Measurements from ENCODE around the gene KNSTRN.

The KNSTRN gene

DNA sequence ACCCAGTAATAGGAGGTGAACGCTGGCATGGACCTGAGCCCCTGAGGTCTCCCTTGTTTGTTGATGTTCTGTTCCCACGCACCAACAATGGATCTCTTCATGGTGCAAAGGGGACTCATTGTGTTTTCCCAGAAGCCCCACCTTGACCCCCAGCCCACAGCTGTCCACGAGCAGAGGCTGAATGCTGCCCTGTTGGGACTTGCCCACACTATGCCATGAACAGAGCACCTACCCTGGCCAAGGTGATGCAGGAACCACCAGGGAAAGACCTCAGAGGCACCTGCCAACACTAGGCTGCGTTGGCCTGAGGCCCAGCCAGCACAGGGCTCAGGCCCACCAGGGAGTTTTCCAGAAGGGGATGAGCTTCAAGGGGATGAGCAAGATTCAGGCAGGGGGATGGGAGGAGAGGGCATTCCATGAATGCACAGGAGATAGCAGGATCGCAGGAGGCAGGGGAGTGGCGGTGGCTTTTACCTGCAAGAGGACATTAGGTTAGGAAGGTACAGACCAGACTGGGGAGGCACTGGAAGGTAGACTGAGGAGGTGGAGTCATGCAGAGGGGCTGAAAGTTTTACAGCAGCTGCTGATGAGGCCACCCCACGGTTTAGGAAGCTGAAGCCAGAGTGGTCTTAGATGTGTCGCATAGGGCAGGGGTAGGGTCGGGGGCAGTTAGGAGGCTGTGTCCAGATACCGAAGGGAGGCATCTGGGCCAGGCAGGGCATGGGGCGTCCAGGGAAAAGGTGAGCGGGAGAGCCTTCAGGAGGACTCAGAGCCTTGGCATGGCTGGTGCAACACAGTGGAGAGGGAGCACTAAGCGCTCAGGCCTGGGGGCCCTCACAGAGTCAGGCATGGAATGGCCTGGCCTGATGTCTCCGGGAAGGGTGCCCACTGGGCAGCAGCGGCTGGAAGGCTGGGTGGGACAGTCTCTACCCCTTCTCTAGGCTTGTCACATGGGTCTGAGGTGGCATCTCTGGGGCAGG, 35.7 kb upstream of the KNSTRN start:
- TF ChIP-seq, protein P1, sequence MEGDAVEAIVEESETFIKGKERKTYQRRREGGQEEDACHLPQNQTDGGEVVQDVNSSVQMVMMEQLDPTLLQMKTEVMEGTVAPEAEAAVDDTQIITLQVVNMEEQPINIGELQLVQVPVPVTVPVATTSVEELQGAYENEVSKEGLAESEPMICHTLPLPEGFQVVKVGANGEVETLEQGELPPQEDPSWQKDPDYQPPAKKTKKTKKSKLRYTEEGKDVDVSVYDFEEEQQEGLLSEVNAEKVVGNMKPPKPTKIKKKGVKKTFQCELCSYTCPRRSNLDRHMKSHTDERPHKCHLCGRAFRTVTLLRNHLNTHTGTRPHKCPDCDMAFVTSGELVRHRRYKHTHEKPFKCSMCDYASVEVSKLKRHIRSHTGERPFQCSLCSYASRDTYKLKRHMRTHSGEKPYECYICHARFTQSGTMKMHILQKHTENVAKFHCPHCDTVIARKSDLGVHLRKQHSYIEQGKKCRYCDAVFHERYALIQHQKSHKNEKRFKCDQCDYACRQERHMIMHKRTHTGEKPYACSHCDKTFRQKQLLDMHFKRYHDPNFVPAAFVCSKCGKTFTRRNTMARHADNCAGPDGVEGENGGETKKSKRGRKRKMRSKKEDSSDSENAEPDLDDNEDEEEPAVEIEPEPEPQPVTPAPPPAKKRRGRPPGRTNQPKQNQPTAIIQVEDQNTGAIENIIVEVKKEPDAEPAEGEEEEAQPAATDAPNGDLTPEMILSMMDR (conservative IDR thresholded peaks at IDR 0.05; ENCODE audit: low read length), result no peak
- DNase-seq (ENCODE audit: low read depth), result no peak
- no peak overlapping the region for H3K4me3 ChIP-seq (ENCODE audit: low read length)

DNA sequence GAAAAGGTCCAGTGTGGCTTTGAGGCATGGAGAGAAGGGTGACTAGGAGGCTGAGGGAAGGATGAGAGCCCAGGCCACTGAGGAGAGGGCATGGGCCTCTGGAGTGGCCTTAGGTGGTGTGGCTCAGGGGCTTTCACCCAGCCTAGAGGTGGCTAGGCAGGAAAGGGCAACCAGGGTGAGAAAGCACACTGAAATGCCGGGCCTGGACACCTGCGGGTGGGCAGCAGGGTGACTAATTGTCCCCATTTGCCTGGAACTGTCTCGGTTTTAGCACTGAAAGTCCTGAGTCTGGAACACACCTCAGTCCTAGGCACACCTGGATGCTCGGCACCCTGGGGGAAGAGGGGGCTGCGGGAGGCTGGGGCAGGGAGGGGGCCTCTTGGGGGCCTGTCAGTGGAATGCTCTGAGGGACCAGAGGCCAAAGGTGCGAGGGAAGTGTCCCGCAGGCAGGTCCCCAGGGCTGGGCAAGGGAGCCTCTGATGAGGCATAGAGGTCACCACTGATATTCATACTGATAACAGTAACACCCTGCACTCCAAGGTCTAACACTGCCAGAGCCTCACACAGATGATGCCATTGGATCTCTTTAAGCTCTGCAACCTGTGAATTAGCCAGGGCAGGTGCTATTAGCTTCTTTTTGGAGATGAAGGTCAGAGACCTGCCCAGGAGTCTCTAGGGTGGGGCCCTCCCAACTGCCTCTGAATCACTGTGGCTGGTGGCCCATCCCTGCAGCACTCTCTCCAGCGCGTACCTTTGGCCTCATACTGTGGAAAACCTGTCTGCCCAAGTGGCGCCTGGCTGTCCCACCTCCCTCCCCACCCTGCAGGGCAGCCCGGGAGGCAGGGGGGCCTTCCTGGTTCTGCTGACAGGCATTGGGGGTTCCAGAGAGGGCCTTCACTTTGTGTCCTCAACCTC, 34.7 kb upstream of the KNSTRN start:
- TF ChIP-seq, protein P1 (conservative IDR thresholded peaks at IDR 0.05; ENCODE audit: low read length), result no peak
- H3K4me3 ChIP-seq (ENCODE audit: low read length), result no peak overlapping the region
- no peak for DNase-seq (ENCODE audit: low read depth)

DNA sequence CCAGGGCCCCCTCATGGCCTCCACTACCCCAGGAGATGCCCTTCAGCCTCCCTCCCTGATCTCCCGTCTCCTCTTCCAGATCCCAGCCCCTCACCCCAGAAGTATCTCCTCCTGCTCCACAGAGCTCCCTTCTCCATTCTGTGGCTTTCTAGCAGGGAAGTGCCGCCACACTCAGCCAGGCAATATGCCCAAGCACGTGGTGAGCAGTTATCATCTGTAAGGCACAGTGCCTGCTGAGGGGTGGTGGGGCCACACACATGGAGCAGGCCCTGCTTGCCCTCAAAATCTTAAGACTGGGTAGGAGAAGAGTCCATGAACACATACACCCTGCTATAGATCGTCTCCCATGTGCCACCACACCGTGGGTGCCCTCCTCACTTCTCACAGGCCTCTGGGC, 34.0 kb upstream of the KNSTRN start:
- TF ChIP-seq, protein P1 (conservative IDR thresholded peaks at IDR 0.05; ENCODE audit: low read length), result no peak
- no peak for DNase-seq (ENCODE audit: low read depth)
- no peak overlapping the region for H3K4me3 ChIP-seq (ENCODE audit: low read length)

DNA sequence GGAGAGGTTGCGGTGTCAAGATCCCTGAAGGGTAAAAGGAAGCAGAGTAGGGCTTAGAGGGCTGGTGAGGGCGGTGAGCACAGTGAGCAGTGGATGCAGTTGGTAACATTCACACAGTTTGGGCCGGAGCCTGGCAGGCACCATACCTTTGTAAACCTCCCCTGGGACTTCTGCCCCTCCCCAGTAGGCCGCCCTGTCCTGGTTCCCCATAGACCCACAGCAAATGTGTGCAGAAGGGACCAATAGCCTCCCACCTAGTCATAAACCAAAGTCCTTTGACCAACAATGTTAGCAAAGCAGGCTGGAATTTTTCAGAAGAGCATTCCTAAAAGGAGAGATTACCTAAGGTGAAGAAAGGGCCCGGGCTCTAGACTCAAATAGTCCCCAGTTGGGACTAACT, 33.4 kb upstream of the KNSTRN start:
- no peak for DNase-seq (ENCODE audit: low read depth)
- no peak overlapping the region for H3K4me3 ChIP-seq (ENCODE audit: low read length)
- TF ChIP-seq, protein P1 (conservative IDR thresholded peaks at IDR 0.05; ENCODE audit: low read length), result no peak

DNA sequence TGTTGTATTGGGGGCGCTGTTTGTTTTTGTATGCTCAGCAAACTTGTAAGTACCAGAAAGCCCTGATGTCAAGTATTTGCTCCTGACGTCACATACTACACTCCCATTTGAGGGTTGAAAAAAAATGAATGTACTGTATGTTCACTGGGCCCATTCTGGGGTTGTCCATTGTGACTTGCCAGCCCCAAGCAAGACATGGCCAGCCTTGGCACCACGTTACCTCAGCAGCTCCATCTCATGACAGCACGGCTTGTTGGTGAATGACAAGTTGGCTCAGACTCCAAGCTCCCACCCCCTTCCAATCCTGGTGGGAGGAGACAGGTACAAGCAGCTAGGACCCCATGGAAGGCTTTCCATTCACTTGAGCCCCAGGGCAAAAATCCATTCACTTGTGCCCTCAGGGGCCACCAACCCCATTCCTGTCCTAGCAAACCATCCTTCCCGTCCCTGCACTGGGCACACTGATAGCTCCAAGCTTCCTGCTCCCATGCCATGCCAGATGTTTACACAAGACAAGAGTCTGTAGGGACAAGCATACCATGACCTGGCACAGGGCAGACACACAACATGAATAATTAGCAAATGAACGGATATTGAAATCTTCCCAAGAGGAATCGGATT, 30.1 kb upstream of the KNSTRN start:
- H3K4me3 ChIP-seq (ENCODE audit: low read length), result no peak overlapping the region
- DNase-seq (ENCODE audit: low read depth), result no peak
- TF ChIP-seq, protein P1 (conservative IDR thresholded peaks at IDR 0.05; ENCODE audit: low read length), result no peak

DNA sequence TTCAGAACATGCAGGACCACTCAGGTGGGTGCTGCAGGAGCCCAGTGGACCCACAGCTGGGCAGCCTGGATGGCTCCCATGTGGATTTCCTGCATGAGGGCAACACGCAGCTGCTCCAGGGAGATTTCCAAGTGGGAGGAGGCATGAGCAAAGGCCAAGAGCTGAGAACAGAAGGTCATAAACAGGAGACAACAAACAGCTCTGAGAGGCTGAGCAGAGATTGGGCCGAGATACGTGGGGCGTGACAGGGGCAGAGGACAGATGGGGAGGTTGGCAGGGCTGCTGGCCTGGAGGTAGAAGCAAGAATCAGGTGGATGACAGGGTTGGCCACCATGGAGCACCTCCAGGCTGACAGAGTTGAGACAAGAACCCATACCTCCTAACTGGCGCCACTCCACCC, 28.8 kb upstream of the KNSTRN start:
- no peak overlapping the region for H3K4me3 ChIP-seq (ENCODE audit: low read length)
- TF ChIP-seq, protein P1 (conservative IDR thresholded peaks at IDR 0.05; ENCODE audit: low read length), result no peak
- no peak for DNase-seq (ENCODE audit: low read depth)
